ENCODE data around the gene CNGA3.

CNGA3 gene

DNA sequence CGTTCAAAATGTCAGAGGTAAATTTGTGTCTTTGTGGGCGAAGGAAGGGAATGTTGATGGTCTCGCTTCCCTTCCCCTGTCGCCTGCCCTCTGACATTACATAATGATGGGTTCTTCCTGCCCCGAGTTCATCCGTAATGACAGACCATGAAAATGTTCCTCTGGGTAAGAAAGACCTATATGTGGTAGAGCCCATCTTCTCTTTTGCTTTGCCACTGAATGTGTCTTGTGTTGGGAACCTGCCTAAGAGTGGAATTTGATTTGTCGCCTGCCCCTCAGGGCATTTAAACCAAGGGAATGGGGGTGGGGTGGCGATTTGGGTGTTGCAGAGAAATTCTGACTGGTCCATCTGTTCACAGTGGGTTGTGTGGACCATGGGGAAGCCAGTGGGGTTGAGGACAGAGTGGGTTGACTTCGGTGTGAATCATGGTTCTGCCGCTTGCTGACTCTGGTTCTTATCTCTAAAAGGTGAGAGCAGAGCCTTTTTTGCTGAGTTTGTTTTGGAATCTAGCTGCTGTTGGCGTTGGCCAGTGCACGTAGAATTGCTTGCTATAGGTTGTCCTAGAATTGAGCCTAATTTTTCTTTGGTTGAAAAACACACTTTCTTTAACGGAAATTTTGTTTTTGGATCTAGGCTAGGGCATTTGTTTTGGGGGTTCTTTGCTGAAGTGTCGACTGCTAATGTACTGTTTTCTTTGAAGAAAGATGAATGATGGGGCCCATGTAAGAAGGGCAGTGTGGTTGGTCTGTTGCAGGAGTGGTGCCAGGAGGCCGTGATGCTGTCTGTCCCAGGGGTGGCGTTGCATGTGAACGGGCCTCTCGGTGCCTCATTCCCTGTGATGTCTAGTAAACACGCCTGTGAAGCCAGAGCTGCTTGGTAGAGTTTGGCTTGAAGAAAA lies 99.7 kb downstream of the CNGA3 start:
- DNase-seq, result peak; percentile 35

DNA sequence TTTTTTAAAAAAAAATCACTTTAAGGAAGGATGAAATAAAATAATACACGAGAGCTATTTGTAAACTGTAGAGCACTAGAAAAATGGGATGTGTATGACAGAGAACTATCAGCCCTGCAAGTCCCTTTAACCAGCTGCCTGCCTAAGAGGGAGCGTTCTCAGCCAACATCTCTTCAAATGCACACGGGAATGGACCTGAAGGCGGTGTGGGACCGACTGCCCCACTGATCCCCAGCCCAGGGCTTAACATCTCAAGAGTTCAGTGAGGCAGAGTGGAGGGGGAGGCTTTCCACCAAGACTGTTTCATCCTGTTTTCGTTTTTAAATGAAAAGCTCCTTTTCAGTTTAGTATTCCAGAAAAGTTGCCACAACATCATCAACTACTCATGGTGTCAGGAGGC lies 100.6 kb downstream of the CNGA3 start:
- no peak for DNase-seq
